Activated CD8-positive, alpha-beta memory T cell treated with anti-CD3 and anti-CD28 coated beads for 24 hours (primary cell): ENCODE measurements around the gene BBOF1.

Experiments
- DNase-seq: peaks from one replicate; pipeline ENCODE4 v3.0.0-alpha.2; 2020

The BBOF1 gene

DNA sequence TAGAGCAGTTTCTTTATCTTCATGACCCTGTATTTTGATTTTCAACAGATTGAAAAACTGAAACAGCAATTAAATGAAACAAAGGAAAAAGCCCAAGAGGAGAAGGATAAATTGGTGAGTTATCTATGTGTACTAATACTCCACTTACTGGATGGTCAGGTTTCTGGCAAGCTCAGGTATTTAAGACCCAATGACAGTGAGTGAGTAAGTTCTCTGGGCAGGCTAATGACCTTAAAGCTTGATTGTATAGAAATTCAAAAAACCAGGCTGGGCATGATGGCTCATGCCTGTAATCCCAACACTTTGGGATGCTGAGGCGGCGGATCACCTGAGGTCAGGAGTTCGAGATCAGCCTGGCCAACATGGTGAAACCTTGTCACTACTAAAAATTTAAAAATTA lies 10.0 kb downstream of the BBOF1 start:
- DNase-seq = no peak

DNA sequence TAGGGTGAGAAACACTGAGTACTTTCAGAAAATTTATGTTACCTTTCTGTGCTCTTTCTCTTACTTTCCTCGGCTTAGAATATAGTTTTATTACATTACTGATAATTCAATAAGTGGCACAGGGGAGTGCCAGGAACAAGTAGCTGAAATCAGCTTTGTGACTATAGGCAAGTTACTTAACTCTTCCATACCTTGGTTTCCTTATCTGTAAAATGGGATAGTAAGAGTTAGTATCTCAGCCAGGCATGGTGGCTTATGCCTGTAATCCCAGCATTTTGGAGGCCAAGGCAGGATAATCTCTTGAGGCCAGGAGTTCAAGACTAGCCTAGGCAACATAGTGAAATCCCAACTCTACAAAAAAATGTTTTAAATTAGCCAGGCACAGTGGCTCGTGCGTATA lies 15.4 kb downstream of the BBOF1 start:
- no peak for DNase-seq

DNA sequence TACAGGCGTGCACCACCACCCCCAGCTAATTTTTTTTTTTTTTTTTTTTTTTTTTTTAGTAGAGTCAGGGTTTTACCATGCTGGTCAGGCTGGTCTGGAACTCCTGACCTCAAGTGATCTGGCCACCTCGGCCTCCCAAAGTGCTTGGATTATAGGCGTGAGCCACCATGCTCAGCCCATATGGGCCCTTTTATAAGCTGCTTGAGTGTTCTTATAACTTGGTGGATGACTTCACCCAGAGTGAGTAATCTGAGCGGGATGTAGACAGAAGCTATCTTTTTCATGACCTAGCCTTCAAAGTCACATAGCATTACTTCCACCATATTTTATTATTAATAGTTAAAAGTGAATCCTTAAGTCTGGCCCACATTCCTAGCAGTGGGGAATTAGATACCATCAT lies 16.4 kb downstream of the BBOF1 start:
- DNase-seq = no peak

DNA sequence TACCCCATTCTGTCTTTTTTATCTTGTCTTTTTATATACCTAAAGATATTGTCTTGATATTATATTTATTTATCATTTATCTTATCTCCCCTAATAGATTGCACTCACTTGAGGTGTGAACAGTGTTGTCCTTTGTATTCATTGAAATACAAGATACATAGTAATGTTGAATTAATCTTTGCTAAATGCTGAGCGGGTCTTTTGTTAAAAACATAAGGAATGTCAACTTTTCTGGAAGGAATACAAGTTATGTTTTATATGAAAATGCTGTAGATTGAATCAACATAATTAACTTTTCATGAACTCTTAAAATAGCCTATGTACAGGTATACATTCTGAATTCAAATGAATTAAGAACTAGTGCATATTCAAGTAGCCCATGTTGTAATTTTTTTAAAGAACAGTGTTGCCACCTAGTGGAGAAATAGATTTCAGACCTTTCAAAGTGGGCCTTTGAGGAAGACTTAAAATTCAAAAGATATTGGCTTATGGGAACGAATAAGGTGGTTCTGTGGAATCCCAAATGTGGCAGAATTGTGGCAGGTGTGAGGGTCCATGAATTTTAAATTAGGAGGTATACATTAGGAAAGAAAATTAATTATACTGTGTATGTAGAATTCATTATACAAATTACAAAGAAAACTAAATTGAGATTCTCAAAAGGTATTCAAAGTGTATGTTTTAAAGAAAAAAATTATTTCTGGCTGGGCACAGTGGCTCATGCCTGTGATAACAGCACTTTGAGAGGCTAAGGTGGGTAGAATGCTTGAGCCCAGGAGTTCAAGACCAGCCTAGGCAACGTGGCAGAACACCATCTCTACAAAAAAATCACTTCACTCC lies 19.1 kb downstream of the BBOF1 start:
- no peak for DNase-seq

DNA sequence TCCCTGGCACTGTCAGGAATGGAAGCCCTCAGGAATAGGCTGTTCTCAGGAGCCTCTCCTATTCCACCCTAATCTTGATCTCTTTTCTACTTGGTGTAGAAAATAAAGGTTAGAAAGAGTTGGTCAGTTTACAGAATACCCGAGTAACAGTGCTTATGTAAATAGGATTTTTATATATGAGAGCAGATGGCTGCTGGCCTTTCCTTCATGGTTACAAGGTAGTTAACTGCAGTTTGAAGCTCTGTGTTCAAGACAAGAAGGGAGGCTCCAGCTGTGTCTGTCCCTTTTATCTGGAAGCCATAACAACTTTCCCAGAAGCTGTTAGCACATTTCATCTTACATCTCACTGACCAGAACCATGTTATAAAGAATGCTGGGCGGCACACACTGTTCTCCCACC lies 23.1 kb downstream of the BBOF1 start:
- DNase-seq = no peak

DNA sequence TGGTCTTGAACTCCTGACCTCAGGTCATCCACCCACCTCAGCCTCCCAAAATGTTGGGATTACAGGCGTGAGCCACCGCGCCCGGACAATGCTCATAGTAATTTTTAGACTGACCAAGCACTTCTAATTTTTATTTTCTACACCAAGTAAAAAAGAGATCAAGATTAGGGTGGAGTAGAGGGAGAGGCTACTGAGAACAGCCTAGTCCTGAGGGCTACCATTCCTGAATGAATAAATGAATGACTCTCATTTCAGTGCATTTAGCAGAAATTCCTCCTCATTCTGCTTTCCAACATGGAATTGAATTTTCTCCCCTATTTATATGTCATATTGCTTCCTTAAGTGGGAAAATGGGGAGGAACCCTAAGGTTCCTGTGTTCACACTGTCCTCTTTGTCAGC lies 26.4 kb downstream of the BBOF1 start:
- DNase-seq = no peak

DNA sequence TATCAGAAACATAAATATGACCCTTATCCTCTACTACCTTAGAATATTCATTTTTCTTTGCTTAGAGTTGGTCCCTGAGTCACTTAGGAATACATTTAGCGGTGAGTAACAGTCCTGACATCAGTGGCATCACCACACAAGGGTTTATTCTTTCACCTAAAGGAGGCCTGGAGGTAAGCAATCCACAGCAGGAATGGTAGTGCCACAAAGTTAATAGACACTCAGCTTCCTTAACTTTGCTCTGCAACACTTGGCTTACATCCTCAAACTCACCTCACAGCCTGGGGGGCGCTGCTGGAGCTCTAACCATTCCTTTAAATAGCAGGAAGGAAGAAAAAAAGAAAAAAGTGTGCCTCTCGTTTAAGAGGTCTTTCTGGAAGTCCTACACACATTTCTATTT lies 29.1 kb downstream of the BBOF1 start:
- DNase-seq = no peak

DNA sequence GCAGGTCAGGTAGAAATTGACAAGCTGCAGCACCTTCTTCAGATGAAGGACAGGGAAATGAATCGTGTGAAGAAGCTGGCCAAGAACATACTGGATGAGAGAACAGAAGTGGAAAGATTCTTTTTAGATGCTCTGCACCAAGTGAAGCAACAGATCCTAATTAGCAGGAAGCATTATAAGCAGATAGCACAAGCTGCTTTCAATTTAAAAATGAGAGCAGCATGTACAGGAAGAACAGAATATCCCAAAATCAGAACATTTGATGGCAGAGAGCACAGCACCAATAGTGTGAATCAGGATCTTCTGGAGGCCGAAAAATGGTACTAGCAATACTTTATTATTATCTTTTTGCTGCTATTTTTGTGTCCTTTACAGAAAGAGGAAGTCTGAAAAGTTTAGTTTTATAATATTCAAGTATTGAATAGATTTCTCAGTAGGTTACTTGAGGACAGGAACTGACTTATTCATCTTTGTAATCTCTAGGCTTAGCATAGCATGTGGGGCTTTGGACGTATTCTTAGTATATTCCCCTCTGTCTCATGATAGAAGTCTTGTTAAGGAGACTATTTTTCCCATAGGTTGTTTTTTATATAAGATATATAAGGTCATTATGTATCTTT lies 30.8 kb downstream of the BBOF1 start:
- no peak for DNase-seq

DNA sequence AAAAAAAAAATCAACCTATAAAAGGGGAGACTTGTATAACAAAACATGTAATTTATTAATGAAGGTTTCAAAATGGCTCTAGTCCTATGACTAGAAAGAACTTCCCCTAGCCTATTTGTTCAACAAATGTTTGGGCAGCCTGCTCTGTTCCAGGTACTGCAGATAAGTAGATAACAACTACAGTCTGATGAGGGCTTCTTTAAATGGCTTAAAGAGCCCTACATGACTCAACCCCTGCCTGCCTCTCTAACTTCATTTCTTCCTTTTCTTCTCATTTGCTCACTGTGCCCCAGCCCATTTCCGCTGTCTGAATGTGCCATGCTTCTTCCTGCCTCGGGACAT lies 43.6 kb downstream of the BBOF1 start:
- no peak for DNase-seq

DNA sequence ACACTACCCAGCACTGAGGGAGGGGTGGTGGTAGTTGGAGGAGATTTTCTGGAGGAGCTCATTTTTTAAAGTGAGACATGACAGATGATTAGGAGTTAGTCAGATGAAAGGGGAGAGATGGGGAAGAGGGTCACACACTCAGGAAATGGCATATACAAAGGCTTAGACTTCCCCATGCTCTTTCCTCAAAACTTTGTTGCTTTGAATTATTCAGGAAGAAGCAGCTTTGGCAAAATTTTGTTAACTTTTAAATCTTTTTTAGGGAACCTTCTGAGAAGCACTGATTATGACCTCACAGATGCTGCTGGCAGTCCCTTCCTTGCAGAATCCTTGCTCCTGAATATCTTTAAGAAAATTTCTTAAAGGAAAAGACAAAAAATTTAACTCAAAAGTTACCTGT lies 45.3 kb downstream of the BBOF1 start:
- no peak for DNase-seq

DNA sequence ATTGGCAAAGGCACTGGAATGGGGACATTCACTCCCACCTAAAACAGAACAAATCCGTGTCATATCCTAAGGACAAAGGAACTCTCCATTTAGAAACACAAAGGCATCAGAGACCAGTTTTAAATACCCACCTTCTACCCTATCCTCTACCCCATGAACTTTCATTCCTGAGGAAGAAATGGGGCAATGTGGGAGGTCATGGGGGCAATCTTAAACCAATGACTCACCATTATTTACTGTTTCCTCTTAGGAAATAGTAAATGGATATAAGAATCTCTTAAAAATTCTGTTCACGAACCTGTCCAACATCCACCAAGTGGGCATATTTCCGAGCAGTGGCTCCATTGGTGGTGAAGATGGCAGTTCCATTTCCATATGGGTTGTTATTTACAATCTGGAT lies 45.7 kb downstream of the BBOF1 start:
- DNase-seq = no peak

DNA sequence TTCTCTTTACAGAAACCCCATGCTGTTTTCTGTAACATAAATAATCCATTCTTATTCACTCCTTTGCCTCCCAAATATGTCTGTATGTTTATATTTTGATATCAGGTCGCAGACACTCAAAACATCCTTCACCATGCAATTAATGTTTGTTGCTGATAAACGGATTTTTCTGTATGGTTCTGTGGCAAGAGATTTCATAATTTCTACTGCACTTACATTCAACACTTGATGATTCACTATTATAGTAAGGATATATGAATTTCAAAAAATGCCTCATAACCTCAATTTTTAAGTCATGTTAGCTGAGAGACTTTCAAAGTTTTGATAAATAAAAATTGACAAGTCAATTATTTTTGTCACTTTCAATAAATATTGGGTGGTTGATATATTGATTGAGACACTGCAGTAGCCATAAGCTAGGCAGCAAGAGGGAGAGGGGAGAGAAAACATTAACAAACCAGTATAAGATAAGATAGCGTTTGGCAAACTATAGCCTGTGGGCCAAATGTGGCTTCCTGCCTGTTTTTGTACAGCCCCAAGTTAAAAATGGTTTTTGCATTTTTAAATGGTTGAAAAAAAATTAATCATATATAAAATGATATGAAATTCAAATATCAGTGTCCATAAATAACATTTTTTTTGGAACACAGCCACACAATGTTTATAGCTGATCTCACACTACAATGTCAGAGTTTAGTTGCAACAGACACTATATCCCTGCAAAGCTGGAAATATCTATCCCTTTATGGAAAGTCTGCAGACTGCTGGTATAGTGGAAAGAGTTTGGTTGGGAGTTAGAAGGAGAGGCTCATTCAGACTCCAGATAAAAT lies 46.8 kb downstream of the BBOF1 start:
- DNase-seq = no peak

DNA sequence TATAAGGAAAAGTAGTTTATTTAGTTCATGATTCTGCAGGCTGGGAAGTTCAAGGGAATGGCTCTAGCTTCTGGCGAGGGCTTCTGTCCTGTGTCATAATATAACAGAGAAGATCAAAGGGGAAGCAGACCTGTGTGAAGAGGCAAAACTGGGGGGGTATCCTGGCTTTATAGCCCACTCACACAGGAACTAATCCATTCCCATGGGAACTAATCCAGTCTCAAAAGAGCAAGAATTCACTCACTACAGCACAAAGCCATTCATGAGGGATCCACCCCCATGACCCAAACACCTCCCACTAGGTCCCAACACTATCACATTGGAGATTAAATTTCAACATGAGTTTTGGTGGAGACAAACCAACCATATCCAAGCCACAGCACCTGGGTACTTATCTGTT lies 58.3 kb downstream of the BBOF1 start:
- DNase-seq = no peak

DNA sequence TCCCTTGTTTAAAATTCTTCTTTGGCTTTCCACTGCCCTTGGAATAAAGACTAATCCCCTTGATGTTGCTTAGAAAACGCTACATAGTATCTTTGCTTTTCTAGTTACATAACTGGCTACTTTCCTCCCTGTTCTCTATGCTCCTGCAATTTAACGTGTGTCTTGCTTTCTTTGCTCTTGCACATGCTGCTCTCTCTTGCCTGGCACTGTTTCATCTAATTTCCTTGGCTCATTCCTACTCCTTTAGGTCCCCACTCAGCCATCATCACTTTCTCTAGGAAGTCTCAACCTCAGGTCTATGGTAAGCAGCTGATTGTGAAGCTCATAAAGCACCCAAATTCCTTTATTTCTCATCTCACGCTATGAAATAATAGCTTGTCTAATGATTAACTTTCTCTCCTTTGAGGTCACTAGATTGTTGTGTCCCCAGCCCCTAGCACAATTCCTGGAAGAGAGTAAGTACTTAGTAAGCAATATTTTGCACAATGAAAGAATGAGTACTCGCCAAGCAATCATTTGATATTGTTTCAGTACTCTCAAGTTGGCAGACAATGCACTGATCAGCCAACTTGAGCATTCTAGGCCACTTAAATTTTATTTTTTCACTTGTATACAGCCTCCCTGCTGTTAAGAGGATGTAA lies 61.8 kb downstream of the BBOF1 start:
- DNase-seq = no peak

DNA sequence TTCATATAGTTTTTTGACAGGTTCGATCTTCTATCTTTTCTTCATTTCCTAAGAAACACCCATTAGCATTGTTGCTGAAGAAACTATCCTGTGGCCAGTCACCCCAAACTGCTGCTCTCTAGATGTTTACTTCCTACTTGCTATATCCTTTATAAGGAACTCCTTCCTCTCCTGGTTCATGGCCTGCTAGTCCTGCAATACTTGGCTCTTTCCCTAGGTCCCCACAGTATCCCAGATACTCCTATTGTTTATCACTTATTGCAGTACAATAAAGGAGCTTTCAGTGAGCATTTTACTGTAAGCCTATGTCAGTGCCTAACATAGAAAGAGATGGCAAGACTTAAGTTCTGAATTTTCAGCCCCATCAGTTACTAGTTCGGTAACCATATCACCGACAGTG lies 62.3 kb downstream of the BBOF1 start:
- DNase-seq = no peak

DNA sequence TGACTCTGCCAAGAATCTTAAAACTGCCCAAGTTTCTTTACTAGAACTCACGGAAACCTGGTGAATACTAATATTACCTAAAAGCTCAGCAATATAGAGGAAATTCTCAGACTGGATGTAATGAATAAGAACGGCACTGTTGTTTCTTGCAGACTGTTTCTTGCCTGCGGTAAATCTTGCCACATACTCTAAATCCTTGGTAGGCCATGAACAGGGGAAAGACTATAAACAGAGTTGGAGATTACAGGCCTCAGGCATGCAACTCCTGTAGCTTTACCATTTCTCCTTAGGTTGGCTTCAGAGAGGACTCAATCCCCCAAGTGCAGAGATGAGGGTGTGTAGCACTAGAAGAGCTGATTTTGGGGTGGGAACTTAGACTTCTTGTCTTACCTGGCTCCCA lies 64.0 kb downstream of the BBOF1 start:
- DNase-seq = no peak

DNA sequence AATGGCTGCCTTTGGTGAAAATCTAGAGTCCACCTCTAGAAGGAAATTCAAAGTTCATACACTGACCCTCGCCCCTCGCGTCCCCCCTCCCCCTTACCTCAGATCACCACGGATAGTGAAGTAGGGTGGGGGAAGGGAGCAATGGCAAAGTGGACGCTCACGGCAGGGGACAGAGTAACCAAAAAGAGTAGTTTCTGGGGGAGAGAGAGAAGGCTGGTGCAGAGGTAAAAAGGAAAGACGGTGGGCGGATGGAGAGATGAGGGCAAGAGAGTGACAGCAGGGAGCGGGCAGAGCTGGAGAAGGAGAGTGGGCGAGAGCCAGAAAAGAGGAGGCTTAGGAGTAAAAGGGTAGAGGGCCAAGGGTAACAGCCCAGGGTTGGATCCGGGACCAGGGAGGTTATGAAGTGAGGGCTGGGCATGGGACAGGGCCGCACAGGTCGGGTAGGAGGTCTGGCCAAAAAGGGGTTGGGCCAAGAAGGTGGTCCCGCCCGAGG lies 64.7 kb downstream of the BBOF1 start:
- DNase-seq = no peak

DNA sequence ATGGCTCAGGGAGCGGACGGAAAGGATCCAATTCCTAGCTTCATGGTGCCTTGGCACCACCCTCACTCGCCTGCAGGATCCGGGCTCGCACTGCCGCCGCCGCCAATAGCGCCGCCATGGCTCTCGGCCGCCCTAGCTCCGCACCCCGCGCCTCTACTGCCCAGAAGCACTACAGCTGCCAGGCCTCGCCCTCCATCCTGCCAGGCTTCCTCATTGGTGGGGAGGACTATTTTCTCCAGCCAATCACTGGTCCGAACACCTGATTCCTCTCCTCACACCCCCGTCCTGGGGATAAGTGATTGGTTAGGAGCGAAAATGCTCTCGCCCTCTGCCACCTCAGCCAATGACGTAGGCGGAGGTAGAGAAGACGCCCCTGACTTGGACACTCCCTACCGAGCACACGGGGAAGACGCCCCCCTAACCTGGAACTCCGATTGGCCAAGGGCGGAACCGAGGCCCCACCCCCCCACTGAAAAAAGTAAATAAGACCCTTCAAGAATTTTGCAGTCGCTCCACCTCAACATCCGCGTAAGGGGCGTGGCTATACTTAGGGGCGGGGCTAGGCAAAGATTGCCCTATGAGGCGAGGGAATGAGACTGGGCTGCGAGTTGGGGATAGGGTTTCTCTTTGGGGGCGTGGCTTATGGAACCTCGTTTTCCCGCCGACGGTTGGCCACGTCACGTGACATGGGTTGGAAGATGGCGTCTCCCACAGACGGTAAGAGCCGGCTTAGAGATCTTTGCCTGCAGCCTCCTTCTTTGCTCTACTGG lies 65.3 kb downstream of the BBOF1 start, which contains the start of the genes ALDH6A1 and LIN52:
ALDH6A1 (minus strand) TSS at position 177 of the 770 bp plus-strand sequence; CDS start at position 118, 59 bp downstream.
LIN52 (plus strand) TSS at position 680 of the 770 bp plus-strand sequence; CDS start at position 699, 19 bp downstream.
- DNase-seq = peak; percentile 100

DNA sequence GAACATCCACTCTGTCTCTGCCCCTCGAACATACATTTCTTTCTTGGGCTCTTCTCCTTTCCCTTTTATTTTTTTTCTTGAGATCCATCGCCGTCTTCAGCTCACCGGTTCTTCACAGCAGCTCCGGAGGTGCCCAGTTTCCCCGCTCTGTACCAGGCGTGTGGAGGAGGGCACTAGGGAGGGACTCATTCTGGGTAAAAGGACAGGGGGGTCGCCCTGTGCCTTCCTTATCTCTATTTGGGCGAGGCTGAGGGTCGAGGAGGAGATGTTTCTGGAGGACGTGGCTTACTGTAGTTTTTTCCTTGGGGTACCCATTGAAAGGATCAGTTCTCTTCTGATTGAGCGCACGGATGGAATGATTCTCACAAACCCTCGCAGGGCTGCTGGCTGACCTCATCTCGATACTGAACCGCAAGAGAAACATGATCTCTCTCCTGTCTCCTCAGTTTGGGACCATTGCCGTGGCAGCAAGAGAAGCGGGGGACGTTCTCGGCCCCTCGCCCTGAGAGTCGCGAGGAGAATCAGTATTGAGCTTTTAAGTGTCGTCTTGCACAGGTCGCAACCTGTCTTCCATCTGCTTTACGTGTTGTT lies 66.0 kb downstream of the BBOF1 start:
- DNase-seq = no peak

DNA sequence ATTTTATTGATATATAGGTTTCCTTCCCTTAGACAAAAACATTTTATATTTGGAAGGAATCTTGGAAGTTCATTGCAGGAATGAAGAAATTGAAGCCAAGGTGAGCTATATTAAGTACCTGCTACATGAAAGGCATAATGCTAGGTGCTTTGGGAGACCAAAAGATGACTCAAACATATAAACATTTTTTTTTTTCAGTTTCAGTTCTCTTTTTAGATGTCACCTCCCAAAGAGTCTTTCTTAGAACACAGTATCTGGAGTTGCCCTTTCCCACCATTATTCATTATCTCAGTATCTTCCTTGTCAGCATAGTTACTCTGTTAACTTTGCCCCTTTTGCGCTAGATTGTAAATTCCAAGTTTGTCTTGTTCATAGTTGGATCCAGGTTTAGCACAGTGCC lies 66.7 kb downstream of the BBOF1 start:
- no peak for DNase-seq

DNA sequence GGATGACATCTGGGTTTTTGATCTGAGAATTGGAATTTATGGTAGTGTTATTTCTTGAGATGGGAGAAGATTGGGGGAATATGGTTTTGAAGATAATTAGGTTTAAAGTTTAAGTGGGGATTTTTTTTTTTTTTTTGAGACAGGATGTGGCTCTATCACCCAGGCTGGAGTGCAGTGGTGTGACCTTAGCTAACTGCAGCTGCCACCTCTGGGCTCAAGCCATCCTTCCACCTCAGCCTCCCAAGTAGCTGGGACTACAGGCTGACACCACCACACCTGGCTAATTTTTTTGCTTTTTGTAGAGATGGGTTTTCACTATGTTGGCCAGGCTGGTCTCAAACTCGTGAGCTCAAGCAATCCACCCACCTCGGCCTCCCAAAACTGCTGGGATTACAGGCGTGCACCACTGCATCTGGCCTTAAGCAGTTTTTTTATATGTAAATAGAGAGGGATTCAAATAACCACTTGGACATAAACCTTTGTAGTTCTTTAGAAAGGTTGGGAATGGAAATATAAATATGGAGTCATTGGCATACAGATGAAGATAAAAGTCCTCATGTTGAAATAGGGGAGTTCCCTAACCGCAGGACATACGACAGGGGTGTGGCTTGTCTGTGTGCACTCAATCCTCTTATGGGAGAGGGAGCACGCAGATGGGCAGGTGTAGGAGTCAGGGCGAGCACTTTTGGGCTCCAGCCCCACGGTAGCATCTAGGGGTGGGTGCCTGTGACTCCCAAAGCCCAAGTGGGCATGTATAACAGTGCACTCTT lies 70.3 kb downstream of the BBOF1 start:
- DNase-seq = no peak
